IPS-18c (cell line): Measurements from ENCODE around the gene ERCC3.
A peak's percentile ranks its signal among the peaks of the same experiment; 100 is the strongest.
"Not testable (repeated sequence)": the region's sequence is repeated elsewhere in the genome, so short reads cannot be mapped to it uniquely, and the experiment has no call there.

ENCODE experiments used
- H3K4me3 ChIP-seq: 2 replicates; pipeline ENCODE4 v1.7.0; 2013; ENCODE audit warnings: low read depth, mild to moderate bottlenecking, low read length, moderate library complexity; ENCODE audit not compliant: insufficient read depth
- H3K9me3 ChIP-seq: one replicate; pipeline ENCODE4 v1.6.1; 2013; ENCODE audit warnings: mild to moderate bottlenecking, low read length, moderate library complexity; ENCODE audit not compliant: control insufficient read depth, insufficient read depth

ERCC3 gene

DNA sequence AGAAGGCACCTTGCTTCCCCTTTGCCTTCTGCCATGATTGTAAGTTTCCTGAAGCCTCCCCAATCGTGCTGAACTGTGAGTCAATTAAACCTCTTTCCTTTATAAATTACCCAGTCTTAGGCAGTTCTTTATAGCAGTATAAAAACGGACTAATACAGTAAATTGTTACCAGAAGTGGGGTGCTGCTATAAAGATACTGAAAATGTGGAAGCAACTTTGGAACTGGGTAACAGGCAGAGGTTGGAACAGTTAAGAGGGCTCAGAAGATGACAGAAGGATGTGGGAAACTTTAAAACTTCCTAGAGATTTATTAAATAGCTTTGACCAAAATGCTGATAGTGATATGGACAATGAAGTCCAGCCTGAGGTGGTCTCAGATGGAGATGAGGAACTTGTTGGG, 56.2 kb downstream of the ERCC3 start:
- not testable (repeated sequence) for H3K9me3 ChIP-seq, H3K4me3 ChIP-seq

DNA sequence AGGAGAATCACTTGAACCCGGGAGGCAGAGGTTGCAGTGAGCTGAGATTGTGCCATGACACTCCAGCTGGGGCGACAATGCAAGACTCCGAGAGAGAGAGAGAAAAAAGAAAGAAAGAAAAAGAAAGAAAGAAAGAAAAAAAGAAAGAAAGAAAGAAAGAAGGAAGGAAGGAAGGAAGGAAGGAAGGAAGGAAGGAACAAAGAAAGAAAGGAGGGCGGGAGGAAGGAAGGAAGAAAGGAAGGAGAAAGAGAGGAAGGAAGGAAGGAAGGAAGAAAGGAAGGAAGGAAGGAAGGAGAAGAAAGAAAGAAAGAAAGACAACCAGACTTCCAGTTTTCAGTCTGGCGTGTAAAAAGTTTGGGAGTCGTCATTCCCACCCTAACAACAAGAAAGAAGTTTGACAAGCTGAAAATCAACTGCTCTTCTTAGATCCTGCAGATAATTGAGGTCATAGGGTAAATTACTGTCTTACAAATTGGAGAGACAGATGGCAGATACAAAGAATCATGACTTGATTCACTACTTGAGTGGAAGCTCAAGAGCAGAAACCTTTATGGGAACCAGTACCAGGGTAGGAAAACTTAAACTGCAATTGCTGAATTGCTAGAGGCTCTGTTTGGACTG, 58.8 kb downstream of the ERCC3 start:
- H3K4me3 ChIP-seq, result no peak overlapping the region

DNA sequence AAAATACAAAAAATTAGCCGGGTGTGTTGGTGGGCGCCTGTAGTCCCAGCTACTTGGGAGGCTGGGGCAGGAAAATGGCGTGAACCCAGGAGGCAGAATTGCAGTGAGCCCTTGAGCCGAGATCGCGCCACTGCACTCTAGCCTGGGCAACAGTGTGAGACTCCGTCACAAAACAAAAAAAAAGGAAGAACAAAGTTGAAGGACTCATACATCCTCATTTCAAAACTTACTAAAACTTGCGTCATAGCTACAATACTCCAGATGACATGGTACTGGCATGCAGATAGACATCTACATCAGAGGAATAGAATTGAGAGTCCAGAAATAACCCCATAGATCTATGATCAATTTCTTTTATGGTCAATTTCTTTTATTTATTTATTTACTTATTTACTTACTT, 60.2 kb downstream of the ERCC3 start:
- no peaks in the 10 kb centered on the region for H3K9me3 ChIP-seq
- H3K4me3 ChIP-seq, result no peak overlapping the region

More for the DNA sequence above, 58.8 kb downstream of the ERCC3 start:
- no peaks in the 10 kb centered on the region for H3K9me3 ChIP-seq

DNA sequence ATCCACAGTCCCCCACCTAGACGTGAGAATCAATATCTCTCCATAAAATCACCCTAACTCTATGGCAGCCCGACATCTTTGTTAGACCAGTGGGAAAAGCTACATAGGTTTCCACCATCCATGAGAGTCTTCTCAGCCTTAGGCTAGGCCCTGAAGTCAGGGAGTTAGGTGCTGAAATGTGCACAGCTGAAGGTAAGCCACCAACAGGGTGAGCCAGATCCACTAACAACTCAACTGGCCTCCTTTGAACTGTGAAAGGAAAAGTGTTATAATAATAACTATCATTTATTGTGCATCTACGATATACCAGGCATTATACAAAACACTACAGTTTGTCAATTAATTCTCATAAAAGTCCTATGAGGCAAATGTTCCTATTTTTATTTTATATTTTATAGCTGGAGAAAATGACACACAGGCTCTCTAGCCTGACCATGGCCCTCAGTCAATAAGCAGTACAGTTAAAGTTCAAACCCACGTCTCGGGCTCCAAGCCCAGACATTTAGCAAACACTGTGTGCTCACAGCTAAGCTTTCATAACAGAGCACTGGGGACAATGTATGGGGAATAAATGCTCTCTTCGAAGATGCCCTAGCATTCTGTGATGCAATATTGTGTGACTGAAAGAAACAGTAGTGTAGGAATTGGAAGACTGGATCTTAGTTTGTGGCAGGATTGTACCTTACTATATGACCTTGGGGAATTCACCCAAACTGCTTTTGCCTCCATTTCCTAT, 62.6 kb downstream of the ERCC3 start:
- H3K9me3 ChIP-seq, result no peaks in the 10 kb centered on the region
- H3K4me3 ChIP-seq, result no peak overlapping the region

DNA sequence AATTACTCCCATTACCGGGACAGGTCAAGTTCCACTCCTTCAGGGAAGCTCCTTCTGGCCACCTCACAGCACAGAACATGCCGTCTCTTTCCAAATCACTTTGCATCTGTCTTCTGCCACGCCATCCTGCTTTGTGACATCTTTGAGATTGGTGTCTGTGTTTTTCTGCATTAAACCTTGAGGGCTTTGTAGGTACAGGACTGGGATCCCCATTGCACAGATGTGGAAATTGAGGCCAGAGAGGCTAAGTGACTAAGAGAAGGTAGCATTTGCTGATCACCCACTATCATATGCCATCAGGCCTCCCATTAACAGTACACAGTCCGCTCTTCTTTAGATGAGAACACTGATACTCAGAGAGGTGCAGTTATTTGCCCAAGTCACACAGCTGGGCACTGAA, 64.4 kb downstream of the ERCC3 start:
- Histone ChIP-seq H3K4me3 (no peak overlapping the region), H3K9me3 (no peaks in the 10 kb centered on the region)

DNA sequence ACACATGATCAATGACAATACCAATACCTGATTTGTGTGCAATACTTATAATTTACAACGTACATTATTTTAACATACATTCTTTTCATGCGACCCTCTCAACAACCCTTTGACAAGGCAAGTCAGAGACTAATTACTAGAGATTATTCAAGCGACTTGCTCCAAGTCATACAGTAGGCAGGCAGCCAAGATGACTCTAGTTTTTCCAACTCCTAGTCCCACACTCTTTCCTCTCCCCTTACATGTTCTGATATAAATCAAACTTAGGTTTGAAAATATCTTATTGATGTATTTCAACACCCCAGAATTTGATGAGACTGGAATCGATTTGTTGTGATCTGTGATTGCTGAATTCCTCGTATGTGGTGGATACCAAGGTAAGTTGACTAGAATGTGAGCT, 65.8 kb downstream of the ERCC3 start:
- Histone ChIP-seq H3K4me3 (no peak overlapping the region), H3K9me3 (no peaks in the 10 kb centered on the region)

DNA sequence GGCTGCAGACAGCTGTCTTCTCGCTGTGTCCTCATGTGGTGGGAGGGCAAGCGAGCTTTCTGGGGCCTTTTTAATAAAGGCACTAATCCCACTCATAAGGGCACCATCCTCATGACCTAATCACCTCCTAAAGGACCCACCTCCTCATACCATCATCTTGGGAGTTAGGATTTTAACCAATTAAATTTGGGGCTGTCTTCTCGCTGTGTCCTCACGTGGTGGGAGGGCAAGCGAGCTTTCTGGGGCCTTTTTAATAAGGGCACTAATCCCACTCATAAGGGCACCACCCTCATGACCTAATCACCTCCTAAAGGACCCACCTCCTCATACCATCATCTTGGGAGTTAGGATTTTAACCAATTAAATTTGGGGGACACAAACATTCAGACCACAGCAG, 66.7 kb downstream of the ERCC3 start:
- H3K9me3 ChIP-seq, H3K4me3 ChIP-seq: not testable (repeated sequence)

DNA sequence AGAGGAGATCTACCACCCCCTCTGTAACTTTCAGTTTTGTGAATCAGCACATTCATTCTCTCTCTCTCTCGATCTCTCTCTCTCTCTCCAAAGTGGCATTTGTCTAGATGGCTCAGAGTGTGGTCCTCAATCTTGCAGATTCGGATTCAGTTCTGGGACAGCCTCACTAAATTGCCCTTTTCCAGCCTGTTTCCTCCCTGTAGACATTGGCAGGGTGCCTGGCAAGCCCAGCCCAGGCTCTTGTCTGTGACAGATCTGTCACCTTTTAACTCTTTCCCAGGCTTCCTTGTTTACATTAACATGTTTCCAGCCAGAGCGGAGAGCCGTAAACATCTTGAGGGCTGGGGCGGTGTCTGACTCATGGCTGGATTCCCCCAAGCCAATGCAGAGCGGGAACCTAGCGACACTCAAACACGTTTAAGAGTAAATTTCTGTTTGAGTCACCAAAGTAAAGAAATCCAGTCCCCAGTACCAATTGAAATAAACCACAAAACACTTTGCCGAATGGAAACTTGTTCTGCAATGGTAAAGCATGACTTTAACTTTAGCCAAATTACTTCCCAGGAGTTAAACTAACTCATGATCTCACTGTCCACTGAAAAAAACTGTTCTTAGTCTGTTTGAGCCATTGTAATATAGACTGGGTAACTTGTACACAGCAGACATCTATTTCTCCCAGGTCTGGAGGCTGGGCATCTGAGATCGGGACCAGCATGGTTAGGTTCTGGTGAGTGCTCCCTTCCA, 67.3 kb downstream of the ERCC3 start:
- no peak overlapping the region for H3K4me3 ChIP-seq
- H3K9me3 ChIP-seq, result no peaks in the 10 kb centered on the region

DNA sequence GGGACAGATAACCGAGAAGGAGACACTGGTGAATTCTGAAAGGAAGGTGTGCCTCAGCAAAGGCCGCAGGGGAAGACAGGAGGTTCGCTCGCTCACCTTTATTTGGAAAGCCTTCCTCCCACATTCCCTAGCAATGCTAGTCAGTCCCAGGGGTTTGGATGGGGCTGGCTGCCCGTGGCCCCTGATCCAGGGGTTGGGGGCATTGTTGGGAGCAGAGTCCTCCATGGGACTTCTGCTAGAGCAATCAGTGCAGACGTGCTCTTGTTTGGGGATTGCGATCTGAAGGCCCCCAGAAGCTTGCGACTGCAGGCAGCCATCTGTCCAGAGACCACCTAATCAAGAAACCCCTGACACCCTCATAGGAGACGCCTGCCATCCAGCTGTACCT, 67.8 kb downstream of the ERCC3 start:
- no peak overlapping the region for H3K4me3 ChIP-seq
- no peaks in the 10 kb centered on the region for H3K9me3 ChIP-seq

DNA sequence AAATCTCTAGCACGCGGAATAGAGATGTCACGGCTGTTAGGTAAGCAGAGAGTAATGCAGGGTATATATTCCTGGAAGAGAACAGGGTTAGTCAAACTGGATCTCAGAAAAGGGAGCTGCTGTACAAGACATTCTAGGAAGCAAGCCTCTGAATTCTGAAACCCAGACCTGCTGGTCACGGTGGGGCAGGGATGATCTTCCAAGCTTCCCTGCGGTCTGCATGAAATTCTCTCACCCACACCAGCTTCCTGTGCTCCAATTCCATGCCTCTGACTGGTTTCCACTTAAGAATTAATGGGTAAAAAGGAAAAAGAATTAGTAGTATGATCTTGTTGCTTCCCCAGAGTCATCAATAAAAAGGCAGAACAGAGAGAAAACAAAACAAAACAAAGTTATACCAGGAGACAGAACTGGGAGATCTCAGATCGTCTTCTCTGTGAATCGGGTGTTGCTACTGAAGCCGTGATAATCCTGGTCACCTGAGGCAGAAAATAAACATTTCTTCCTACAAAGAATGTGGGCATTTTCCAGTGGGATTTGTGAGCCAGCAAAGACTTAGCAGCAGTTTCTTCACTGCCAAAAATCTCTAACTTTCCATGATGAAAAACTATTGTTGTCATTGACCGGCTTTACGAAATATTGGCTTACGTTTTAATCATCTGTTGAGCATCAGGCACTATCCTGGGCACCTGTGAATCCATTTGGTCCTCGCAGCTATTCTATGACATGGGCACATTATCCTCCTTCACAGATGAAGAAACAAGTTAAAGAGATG, 68.6 kb downstream of the ERCC3 start:
- H3K4me3 ChIP-seq, result no peak overlapping the region; the same call in 1 of the 2 replicates

DNA sequence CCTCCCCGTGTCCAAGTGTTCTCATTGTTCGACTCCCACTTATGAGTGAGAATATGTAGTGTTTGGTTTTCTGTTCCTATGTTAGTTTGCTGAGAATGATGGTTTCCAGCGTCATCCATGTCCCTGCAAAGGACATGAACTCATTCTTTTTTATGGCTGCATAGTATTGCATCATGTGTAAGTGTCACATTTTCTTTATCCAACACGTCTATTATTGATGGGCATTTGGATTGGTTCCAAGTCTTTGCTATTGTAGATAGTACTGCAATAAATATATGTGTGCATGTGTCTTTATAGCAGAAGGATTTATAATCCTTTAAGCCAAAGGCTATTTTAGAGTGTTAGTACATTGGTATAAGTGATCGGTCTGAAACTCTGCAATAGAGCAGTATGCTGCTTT, 69.8 kb downstream of the ERCC3 start:
- H3K4me3 ChIP-seq, H3K9me3 ChIP-seq: not testable (repeated sequence)

More for the DNA sequence above, 68.6 kb downstream of the ERCC3 start:
- H3K9me3 ChIP-seq, result no peaks in the 10 kb centered on the region

DNA sequence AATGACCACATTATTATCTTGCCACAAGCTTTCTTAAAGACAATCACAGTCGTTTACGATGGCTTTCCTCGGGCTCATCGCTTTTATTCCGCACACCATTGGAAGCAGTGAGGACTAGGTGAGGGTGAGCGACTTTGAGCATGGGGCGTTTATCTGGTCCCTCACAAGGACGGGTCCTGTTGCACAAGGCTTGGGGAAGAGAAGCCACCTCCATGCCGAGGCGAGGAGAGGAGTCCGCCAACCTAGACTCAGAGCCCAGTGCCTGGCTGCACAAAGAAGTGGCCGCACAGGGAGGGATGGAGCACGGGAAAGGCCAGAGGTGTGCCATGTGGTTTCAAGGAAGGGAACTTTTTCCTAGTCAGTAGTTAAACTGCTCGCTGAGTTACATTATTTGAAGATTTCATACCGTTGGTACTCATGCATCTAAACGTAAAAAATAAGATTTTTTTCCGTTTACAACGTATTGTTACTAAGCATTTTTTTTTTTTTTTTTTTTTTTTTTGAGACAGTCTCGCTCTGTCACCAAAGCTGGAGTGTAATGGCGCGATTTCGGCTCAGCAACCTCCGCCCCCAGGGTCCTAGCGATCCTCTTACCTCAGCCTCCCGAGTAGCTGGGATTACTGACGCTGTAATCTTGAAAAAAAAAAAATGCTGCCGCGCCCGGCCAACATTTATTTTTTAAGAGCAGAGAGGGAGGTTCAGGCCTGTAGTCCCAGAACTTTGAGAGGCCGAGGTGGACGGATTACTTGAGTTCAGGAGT, 73.0 kb downstream of the ERCC3 start:
- H3K9me3 ChIP-seq, result peaks cover 4% of the 10 kb centered on the region
- H3K4me3 ChIP-seq, result peak overlapping the region; percentile 84

DNA sequence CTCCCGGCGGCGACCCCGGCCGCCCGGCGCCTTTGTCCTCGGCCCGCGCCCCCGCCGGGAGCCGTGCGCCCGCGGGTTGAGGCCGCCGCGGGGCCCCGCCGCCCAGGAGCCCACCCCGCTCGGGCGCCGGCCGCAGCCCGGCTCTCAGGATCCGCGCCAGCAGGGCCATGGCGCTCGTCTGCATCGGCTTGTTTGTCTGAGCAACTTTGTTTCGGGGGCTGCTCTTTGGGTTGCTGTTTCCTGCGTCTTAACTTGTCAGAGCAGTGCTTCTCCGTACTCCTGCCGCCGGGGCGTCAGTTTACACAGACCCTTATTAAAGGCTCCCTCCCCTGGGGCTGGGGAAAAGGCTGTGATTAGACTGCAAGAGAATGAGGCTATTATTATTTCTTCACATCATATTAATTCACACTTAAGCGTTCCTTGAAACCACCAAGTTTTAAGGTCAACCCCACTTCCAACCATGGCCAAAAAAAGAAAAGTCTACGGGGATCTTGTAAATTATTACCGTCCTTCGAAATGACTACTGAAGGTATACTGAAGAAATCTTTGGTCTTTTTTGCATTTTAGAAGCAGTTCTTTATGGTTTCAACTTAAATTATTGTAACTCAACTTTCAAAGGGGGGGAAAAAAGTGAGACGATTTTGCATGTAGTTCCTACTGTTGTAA, 73.7 kb downstream of the ERCC3 start, which contains the start of gene CYP27C1:
CYP27C1 (minus strand) TSS at position 198 of the 666 bp plus-strand sequence; CDS start at position 169, 29 bp downstream.
- peak within 1 kb of the TSS; percentile 84 for H3K4me3 ChIP-seq

DNA sequence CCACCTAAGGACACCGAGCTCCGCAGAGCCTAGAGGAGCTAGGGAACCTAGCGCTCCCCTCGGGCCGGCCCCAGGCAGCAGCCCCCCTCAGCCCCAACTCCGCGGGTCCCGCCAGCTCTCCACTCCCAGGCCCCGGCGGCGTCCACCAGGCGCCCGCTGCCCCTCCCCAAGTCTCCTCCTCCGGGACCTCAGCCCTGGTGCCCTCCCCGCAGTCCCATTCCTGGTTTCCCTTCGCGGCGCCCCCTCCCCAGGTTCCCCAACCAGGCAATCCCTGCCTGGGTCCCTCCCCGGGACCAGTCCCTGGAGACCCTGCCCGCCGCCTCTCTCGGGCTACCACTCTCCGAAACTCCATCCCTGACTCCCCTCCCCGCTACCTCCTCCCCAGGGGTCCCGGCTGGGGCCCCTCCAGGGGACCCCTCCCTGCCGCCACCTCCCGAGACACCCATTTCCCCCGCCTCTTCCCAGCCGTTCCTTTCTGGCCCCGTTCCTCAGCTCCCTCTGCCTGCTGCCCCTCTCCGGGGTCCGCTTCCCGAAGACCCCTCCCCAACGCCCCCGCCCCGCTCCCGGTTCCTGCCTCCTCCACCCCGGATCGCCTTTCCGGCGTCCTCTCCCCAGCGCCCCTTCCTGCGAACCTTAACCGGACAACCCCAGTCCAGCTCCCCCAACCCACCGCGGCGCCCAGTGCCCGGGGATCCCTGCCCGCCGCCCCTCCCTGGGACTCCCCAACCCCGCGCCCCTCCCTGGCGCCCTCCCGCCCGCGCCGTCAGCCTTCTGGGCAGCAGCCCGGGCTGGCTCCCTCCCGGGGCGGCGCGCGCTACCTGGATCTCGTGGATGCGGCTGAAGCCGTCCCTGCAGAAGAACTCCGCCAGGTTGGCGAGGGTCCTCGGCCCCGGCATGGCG, 74.5 kb downstream of the ERCC3 start:
- peaks cover 4% of the 10 kb centered on the region for H3K9me3 ChIP-seq
- peak overlapping the region; percentile 84 for H3K4me3 ChIP-seq

More for the DNA sequence above, 73.7 kb downstream of the ERCC3 start, which contains the start of gene CYP27C1:
- H3K9me3 ChIP-seq, result peaks cover 4% of the 10 kb centered on the region

DNA sequence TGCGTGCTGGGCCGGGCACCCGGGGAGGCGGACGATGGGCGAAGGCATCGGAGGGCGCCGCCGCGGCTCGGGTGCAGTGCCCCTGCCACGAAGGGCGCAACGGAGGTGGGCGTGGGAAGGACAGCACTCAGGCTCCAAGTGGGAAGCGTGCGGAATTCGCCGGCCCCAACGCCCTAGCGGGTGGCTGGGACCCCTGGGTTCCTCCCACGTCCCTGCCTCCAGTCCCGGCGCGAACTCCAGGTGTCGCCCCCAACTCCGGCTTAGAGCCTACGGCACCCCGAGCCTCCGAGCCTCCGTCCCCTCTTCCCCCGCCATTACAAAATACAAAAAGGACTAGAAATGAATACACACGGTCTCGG, 75.2 kb downstream of the ERCC3 start:
- Histone ChIP-seq H3K9me3 (peaks cover 4% of the 10 kb centered on the region), H3K4me3 (peak overlapping the region; percentile 84)
